GM21786 (cell line): ENCODE measurements around the gene RNF207.
A peak's percentile ranks its signal among the peaks of the same experiment; 100 is the strongest.

Source experiments
- ATAC-seq: cut with Tn5 transposase; IDR thresholded peaks from one replicate; pipeline ENCODE4 v1.9.1; 2021; ENCODE audit not compliant: unreplicated experiment

The RNF207 gene

DNA sequence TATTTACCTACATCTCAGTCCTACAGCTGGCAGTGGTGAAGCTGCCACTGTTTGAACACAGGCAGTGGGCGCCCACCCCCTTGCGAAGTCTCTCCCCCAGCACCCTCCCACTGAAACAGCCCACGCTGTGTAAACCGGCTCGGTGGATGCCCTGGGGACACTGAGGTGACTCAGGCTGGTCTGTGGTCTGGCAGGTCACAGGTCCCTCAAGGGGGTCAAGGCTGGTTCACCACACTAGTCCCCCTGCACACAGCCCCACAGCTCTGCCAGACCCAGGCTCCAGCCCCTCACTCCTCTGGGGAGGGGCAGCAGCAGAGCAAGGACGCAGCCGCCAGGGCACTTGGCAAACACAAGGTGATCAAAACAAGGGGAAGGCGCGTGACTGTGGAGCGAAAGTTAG, 33.4 kb upstream of the RNF207 start:
- ATAC-seq = no peak

DNA sequence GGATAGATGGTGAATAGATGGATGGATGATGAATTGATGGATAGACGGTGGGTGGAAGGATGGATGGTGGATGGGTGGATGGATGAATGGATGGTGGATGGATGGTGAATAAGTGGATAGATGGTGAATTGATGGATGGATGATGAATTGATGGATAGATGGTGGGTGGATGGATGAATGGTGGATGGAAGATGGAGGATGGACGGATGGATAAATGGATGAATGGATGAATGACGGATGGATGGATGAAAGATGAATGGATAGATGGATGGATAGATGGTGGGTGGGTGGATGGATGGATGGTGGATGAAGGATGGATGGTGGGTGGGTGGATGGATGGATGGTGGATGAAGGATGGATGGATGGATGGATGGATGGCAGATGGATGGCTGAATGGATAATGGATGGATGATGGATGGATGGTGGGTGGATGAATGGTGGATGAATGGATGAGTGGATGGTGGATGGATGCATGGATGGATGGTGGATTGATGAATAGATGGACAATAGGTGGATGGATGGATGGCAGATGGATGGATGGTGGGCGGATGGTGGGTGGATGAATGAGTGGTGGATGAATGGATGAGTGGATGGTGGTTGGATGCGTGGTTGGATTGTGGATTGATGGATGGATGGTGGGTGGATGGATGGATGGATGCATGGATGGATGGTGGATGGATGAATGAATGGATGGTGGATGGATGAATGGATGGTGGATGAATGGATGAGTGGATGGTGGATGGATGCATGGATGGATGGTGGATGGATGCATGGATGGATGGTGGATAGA, 31.1 kb upstream of the RNF207 start:
- no peak for ATAC-seq

DNA sequence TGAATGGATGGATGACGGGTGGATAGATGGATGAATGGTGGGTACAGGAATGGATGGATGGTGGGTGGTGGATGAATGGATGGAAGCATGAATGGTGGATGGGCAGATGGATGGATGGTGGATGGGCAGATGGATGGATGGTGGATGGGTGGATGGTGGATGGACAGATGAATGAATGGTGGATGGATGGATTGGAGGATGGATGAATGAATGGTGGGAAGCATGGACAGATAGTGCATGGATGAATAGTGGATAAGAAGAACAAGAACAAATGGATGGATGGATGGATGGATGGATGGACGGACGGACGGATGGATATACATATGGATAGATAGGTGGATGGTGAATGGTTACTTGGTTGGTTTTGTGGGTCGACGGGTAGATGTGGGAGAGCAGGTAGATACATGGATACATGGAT, 30.5 kb upstream of the RNF207 start:
- no peak for ATAC-seq

DNA sequence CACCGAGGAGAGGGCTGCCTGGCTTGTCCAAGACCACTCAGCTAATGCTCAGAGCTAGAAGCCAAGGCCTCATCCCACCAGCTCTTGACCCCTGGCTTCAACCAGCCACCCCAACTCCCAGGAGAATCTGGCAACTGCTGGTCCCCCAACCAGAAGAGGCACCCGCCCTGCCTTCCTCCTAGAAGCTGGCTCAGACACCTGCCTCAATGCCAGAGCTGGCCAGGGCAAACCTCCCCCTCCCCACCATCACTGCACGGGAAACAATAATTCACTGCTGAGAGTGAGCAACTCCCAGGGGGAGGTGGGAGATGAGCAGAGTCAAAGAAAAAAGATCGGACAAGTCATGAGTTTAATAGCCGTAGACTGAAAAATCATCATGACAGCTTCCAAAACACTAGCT, 29.1 kb upstream of the RNF207 start:
- ATAC-seq = no peak

DNA sequence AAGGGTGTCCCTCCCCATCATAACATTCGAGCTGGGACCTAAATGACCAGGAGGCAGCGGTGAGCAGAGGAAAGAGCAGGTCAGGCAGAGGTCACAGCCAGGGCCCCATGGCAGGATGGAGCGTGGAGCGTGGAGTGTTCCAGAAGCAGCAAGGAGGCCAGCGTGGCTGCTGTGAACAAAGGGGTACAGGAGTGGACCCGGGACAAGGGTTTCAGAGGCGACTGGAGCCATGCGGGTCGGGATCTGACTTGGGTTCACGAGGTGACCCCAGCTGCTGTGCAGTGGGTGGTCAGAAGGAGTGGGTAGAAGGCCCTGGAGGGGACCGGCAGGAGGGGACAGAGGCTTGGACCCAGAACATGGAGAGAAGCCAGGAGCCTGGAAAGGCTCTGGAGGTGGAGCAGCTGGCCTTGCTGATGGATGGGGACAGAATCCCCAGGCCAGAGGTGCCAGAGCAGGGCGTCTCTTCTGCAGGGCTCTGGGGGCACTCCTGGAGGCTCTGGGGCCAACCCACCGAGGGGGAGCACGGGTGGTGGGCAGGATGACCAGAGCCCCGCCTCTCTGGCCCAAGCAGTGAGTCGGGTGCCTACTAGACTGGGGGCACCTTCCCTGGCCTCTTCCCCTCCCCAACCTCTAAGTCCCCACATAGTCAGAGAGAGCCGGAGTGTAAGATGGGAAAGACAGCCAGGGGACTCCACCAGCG, 28.1 kb upstream of the RNF207 start:
- no peak for ATAC-seq

DNA sequence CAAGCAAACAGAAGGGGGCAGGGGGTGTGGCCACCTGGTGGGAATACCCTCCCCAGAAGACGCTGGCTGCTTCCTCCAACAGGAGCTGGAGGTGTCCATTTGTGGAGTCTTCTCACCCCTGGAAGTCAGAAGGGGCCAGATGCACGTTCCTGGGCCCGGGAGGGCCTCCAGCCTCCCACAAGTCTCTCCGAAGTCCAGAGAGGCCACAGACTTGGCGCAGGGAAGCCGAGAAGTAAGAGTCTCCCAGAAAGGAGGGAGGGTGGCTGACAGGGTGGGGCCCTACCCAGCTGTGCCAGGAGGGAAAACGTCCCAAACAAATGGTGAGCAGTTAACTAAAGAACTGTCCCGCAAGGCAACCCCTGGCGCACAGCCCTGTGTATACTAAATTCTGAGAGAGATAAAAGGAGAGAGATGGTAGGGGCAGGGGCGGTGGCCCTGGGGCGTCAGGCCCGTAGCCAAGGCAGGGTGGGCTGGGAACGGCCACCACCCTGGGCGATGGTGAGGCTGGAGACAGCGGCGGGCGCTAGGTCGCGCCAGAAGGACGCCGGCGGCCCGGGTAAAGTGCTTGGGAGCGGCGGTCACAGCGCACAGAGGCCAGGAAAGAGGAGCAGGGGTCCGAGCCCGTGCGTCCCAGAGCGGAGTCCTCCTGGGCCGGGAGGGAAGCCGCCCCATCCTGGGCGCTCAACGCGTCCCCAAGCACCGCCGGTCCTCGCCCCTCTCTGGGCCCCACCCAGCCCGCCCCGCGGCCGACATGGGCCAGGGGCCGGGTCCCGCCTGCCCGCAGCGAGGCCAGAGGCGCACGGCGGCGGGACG, 27.0 kb upstream of the RNF207 start:
- ATAC-seq = no peak

DNA sequence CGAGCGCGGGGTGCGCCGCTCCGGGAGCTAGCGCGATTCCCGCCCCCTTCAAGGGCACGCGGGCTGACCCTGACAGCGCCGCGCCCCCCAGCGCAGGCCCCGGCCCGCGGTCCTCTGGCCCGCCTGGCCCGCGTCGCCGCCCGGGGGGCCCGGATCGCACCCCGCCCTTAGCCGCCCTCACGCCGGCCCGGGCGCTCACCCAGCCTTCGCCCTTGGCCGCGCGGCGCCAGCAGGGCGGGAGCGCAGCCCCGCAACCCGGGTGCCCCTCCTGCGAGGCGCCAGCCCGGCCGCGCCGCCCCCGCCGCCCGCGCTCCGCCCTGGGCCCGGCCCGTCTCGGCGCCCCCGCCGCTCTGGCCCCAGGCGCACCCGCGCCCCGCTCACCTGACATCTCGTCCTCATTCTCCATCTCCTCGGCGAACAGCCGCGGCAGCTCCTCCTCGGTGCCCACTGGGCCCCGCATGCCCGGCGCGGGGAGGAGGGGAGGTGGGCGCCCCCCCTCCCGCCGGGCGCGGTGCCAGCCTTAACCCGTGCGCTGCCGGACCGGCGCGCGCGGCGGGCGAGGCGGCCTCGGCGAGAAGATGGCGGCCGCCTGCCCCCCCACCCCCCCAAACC, 26.2 kb upstream of the RNF207 start:
- no peak for ATAC-seq

DNA sequence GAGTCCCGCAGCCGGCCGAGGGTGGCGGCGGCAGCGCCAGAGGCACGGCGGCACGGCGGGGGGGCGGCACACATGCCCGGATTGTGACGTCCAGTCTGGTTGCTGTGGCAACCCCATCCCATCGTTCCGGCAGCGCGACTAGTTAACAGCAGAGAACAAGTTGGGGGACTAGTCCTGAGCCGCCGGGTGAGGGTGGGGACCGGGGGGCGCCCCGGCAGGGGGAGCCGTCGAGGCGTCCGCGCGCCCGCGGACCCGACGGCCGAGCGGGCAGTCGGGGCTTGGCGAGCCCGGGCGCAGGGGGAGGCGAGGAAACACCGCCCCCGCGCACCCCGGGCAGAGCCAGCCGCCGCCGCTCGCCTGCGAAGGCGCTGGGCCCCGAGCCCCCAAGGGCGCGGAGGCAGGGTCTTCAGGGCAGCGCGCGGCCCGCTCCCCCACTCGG, 25.6 kb upstream of the RNF207 start, which contains the start of gene CHD5:
Gene CHD5, minus strand, starts transcription at position 54 of the 439 bp plus-strand sequence. CDS start 298 bp downstream, outside the sequence.
- ATAC-seq = no peak

DNA sequence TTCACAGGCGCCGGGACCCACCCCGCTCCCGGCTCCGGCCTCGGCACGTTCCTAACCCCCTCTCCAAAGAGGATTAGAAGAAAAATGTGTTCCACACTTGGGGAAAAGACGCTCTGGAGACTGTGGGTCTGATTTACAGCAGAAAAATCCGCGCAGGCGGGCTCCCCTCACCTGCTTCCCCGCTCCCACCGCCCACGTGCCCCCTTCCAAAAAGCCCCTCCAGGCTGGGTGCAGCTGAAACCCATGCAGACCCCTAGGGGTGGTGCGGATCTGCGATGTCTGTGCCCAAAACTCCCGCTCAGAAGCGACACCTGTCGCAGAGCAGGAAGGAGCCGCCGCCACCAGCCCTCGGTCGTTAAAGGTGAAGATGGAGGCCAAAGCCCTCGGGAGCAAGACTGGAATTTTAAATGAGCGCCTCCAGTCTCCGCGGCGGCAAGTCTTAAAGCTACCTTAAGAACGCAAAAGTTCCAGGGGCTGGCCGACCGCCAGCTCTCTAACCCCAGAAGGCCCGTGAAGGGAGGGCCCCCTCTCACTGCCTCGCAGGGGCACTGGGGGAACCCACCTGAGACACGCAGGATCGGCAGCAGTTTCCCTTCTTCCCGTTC, 25.1 kb upstream of the RNF207 start:
- no peak for ATAC-seq

DNA sequence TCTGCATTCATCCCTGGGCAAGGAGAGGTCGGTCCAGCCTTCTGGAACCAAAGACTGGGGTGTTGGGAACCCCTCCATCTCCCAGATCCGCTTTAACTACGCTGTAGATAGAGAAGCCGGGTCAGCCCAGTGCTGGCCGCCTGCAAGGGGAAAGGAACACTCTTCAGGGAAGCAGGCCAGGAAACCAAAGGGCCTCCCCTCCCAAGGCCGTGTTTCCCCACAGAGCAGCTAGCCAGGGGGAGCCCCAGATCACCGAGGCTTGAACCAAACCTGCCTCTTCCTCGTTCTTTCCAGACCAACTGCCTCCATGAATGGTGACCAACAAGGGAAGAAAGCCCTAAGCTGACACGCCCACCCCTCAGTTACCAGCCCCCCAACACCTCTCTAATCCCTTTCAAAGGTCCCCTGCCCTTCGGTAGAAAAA, 24.6 kb upstream of the RNF207 start:
- ATAC-seq = no peak

DNA sequence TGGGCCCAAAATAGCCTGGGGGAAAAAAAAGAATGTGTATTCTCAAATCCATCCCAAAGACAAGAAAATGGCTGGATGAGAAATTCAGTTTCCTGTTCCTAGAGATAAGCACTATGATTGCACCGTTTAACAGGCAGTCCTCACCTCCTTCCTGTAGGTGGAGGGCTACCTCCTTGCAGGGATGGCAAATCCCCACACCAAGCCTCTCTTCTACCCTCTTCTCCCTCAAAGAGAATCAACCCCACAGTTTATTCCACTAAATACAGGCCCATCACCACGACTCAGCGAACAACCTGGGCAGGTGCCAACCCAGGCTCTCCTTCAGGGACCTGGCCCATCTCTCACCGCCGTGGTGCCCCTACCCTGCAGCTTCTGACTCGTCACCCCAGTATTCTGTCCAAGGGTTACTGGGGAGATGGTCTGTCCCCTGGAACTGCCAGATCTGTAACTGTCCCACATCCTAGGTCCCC, 22.4 kb upstream of the RNF207 start:
- ATAC-seq = no peak

DNA sequence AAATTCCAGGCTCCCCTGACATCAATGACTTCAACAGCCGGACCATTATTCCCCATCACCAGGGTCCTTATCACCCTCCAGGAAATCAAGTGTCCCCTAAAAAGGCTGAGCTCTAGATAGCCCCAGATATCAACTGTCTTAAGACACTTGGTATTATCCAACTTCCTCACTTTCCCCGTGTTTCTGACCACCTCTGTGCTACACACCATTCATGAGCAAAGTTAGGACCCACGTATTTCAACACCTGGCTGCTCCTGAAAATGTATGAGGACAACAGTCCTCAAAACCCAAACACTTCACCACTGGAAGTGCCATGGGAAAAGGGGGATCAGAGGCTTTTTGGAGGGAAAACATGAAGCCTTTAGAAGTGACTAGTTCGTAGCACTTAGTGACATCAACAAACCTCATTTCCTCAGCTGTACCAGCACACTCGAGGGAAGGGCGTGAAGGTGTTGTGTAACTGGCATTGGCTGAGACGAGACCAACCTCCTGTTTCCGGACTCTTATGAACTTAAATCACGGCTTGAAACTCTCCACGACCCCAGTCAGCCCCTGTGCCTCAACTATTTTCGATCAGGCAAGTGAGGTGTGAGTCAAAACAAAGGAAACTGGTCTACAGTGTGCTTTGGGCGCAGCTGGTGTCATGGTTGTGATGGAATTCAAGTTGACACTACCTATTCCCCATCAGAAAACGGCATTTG, 21.7 kb upstream of the RNF207 start:
- ATAC-seq = no peak

DNA sequence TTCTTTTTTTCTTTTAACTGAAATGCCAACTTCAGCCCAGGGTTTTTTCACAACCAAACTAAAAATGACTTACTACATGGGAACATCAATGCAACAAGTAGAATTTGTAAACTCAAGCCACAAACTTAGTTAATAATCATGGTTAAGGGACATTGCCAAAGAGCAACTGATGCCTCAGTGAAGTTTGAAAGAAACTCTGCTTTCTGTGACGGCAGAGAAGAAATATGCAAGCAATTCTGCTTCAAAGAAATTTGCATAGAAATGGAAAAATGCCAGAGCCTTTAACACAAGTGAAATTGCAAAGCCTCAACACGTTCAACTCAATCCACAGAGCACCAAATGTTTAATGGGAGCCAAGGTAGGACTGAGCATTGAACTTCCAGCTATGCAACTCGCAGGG, 20.8 kb upstream of the RNF207 start:
- no peak for ATAC-seq

DNA sequence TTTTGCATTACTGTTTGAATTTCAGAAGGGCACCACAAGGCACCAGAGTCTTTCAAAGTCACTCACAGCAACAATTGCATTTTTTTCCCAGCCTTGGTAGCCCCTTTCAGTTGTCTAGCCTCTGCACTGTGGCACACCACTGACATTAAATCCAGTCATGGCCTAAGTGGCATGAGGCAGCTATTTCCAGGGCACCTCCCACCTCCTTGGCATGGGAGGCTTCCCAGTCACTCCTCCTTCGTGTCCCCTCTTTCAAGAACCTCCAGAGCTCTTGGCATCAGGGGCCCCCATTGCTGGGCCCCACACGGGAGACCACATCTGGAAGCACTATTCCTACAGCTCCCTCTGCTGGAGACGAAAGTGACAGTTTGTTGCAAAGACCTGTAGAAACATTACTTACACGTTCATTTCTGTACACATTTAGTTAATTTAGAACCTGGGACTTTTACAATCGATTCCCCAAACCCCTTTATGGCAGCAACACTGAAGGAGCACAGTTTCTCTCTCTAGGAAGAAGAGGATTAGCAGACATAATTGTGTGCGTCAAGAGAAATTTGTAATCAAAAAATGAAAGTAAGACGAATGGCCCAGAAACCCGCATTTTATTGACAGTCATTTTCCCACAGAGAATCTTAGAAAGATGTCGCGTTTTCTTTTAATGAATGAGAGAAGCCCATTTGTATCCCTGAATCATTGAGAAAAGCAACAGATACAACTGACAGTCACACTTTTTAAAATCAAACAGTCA, 20.1 kb upstream of the RNF207 start:
- no peak for ATAC-seq

DNA sequence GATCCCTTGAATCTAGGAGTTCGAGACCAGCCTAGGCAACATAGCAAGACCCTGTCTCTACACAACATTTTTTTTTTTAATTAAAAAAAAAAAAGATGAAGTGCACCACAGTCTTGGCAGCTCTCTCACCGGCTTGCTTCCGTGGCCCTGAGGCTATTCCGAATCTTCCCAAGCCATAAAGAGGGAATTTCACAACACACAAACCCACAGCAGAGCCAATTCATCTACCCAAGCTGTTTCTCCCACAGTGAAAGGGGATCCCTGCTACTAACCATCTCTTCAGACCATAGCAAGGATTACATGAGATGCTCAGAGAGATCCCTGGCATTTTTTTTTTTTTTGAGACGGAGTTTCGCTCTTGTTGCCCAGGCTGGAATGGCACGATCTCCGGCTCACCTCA, 17.5 kb upstream of the RNF207 start:
- ATAC-seq = no peak

DNA sequence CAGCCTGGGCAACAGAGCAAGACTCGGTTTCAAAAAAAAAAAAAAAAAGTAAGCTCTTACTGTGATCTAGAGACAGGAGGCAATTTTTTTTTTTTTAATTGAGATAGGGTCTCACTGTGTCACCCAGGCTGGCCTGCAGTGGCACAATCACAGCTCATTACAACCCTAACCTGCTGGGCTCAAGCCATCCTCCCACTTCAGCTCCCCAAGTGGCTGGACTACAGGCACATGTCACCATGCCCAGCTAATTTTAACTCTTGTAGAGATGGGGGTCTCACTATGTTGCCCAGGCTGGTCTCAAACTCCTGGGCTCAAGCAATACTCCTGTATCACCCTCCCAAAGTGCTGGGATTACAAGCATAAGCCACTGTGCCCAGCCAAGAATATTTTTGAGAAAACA, 14.0 kb upstream of the RNF207 start:
- ATAC-seq = no peak

DNA sequence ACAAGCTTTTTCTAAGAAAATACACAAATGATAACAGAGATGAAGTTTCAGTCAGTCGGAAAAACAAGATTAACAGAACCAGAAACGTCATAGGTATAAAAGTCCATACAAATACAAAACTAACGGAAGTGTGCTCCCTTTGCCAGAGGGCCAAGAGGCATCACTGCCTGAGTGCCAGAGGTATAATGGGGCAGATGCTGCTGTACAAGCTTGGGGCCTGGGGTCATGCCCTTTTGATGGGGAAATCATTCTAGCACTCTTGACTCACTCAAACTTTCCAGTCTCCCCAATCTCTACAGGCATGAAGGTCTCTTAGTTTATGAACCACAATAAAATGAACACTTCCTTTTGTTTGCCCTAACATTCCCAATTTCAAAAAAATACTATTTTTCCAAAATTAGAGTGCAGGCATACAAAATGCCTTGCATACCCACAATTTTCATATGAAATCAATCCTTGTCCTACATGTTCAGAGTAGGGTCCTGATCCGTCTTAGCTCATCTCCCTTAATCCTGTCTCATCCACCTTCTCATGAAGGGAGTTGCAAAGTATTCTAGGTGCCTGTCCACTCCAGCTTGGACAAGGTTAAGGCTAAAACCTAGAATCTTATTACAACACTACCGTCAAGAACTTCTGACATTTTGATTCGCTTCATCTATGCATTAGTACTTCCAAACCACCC, 8.0 kb upstream of the RNF207 start:
- ATAC-seq = no peak

DNA sequence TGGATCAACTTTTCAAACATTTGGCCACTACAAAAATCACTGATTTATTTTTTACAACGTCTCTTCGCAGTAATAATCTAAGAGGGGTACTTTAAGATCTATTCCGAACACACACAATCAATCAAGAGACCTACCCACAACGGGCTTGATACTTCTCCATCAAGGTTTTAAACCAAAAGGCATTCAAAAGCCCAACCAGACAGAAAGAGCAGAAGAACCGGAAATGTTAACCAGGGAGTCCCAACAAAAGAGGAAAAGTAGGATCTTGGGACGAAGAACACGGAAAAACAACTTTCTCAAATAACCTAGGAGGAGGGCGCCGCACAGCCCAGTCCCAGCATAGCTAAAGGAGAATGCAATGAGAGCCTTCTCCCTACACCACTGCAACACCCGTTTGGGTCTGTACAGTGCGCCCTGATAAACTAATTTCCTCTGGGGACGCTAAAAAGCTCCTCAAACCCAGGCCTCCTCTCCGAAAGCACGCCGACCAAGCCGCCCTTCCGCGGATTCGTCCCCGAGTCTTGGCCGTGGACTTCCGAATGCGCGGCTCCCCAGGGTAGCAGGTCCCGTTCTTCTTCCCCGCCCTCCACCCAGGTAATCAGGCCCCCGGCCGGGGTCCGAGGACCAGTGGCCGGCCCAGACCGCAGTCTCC, 7.1 kb upstream of the RNF207 start:
- peak; percentile 12 for ATAC-seq
